HG02840 (cell line): ENCODE data around the gene ARHGEF4.

ENCODE experiments used
- ATAC-seq: cut with Tn5 transposase; IDR thresholded peaks from one replicate; pipeline ENCODE4 v1.9.1; 2021; ENCODE audit warnings: mild to moderate bottlenecking, moderate library complexity, moderate number of reproducible peaks; ENCODE audit not compliant: unreplicated experiment, low FRiP score

ARHGEF4 gene

DNA sequence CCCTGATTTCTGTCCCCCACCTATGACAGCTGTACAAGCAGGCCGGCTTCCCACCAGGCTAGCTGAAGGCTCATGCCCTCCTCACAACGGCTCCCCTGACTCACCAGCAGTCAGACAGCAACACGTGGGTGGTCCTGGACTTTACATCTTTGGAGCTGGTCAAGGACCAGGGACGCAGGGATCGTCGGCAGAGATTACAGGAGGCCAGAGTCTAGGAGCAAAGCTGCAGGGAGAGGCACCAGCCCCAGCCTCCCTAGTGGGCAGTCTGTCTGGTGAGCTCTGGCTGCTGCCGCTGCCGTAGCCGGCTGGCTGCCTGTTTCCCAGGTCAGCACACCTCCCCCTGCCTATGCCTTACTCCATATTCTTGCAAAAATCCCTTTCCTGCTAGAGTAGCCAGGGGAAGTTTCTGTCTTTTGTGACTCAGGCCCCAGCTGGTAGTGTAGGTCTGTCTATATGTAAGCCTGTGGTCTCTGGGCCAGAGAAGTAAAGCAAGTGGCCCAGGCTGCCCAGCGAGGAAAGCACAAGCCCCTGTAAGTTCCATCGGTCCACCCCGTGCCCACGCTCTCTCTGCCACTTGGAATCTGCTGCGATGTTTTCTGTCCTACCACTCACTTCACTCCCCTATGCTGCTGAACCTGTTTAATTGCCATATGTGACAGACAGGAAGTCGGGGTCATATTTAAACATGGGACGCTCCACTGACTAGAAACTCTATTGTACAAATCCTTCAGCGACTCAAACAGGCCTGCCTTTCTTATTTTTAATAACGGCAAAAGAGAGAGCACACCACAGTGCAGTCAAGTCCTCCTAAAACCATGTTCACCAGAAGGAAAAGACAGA is 2.4 kb upstream of the ARHGEF4 start:
- no peak for ATAC-seq

GRCh38 chr2:130834931-130835765 is 1.6 kb upstream of the ARHGEF4 start:
- no peak for ATAC-seq

- ATAC-seq = no peak
Observed at GRCh38 chr2:130835766-130836015, 1.0 kb upstream of the ARHGEF4 start.

- no peak for ATAC-seq
Observed at GRCh38 chr2:130837175-130837810, 579 bp downstream of the ARHGEF4 start.

- no peak for ATAC-seq
Observed at GRCh38 chr2:130837811-130838565, 1.3 kb downstream of the ARHGEF4 start.

GRCh38 chr2:130839011-130839780 is 2.5 kb downstream of the ARHGEF4 start:
- no peak for ATAC-seq

- ATAC-seq = no peak
Observed at GRCh38 chr2:130840506-130840905, 3.8 kb downstream of the ARHGEF4 start.

GRCh38 chr2:130841741-130842365 is 5.1 kb downstream of the ARHGEF4 start:
- no peak for ATAC-seq

GRCh38 chr2:130842770-130843169 is 6.1 kb downstream of the ARHGEF4 start:
- no peak for ATAC-seq

DNA sequence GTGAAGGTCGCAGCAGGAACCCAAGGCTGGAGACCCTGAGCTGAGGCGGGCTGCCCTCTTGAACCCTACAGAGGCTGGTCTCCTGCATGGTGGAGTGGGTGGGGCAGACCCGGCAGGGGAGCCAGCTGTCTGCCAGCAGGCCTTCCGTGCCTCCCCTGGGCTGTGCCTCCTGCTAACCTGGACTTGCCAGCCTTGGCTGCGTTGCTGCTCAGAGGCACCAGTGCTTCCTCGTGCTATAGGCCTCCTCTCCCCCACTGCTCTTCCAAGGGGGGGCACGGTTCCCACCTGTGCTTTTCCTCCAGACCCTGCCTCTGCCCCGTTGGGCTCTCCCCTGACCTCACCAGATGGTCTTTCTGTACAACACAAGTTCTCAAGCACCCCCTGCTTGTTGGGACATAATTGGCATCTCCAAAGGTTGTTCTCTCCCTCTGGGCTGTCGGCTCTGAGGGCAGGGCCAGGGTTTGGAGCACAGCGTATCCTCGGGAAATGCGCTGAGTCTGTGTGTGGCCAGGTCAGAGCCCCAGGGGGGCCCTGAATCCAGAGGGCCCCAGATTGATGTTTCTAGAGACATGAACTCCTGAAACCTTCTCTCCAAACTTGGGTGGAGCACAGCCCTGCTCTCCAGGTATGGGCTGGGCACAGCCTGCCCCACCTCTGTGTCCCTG is 6.7 kb downstream of the ARHGEF4 start:
- no peak for ATAC-seq

DNA sequence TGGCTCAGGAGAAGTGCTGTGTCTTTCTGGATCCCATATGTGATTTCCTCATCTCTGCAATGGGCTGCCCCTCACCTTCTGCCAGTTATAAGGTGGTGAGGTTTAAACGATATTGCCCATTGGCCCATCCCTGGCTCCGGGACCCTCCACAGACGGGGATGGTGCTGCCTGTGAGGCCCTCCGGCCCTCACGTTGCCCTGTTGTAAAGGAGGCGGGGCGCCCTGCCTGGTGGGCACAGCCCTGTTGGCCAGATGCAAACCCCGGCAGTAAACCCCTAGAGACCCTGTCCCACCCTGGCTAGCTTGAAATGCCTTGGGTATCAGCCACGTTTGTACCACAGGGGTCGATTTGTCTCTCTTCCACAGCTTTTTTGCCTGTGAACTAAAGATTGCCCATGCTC is 7.4 kb downstream of the ARHGEF4 start:
- ATAC-seq = no peak

DNA sequence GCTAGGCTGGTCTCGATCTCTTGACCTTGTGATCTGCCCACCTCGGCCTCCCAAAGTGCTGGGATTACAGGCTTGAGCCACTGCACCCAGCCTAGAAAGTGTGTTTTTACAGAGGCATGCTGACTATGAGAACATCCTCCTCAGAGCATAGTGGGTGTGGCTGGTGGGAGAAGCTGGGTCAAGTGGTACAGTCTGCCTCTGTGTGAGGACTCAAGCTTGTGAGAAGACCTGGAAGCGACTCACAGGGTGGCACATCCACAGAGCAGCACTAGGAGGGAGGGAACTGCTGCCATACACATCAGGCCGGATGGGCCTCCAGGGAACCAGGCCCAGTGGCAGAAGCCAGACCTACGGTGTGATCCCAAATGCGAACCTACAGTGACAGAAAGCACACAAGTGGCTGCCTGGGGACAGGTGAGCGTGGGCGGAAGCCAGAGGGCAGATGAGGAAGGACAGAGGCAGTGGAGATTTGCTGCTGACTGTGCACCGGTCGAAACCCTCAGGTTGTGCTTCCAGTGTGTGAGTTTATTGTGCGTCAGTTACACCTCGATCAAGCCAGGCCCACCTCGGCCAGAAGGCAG is 8.9 kb downstream of the ARHGEF4 start:
- no peak for ATAC-seq

DNA sequence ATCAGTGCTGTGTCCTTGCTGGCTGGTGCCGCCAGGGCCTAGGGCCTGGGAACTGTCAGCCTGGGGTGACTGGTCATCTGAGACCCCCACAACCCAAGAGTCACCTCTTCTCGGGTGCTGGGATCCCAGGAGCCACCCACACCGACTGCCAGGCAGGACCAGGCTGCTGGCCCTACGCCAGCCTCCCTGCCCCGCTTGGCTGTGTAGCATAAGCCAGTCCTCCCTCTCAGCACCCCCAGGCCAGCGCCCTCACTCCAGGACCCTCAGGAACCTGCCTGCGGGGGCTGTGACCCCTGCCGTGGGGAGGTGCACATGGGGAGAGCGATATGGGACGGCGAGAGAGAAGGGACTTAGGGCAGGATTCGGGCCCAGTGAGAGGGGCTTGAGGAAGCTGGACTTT is 9.5 kb downstream of the ARHGEF4 start:
- ATAC-seq = no peak

GRCh38 chr2:130846686-130847375 is 10.1 kb downstream of the ARHGEF4 start:
- no peak for ATAC-seq

- ATAC-seq = no peak
Observed at GRCh38 chr2:130847776-130848525, 11.2 kb downstream of the ARHGEF4 start.

- no peak for ATAC-seq
Observed at GRCh38 chr2:130848526-130849210, 12.0 kb downstream of the ARHGEF4 start.
